ENCODE data around the gene CRTC1.
A peak's percentile ranks its signal among the peaks of the same experiment; 100 is the strongest.
"Not testable (repeated sequence)": the region's sequence is repeated elsewhere in the genome, so short reads cannot be mapped to it uniquely, and the experiment has no call there.

CRTC1 gene

DNA sequence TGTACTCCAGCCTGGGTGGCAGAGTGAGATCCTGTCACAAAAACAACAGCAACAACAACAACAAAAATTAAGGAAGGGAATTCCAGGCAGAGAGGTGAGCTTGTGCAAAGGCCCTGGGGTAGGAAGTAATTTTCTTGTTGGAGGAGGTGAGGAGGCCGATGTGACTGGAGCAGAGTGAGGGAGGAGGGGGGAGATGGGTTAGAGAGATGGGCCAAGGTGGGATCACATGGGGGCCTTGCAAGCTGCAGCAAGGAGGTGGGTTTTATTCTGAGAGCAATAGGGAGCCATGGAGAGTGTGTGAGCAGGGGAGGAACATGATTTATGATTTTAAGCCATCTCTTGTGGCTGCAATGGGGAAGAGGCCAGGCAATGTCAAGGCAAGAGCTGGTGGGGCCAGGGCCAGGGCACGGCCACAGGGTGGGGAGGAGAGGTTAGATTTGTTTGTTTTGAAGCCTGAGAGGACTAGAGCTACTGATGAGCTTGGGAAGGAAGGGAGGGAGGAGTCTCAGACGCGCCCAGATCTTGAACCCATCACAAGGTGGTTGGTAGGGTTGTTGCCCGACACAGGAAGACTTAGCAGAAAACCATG is 120.2 kb downstream of the CRTC1 start:
- DNase-seq: no peak

DNA sequence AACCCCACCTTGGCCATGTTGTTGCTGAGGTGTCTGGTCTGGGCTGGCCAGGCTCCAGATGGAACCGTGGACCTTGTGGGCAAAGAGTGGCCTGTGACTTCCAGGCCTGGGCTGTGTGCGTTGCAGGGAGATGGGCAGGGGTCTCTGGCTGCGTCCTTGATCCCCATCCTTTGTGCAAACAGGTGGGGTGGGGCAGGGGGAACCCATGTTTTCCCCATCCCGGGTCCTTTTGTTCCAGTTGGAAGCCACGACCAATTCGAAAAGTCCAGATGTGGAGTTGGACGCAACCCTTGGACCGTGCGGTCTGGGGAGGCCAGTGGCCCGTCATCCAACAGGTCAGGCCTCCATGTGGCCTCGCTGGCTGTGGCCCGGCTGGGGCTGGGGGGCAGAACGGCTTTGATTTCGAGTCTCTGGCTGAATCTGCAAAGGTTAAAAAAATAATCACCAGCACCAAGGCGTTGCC is 120.7 kb downstream of the CRTC1 start:
- DNase-seq: no peak

DNA sequence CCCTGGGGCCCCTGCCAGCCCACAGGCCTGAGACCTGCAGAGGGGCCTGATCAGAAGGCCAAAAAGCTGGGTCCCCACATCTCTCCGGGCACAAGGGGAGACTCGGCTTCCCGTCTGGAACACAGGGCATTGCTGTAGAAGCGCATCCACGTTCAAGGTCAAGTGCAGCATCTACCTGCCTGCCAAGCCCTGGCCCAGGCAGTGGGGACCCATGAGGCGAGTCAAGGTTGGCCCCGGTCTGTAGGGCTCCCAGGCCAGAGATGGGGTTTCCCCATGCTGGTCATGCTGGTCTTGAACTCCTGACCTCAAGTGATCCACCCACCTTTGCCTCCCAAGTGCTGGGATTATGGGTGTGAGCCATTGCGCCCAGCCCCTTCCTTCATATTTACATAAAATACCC is 121.2 kb downstream of the CRTC1 start:
- DNase-seq: no peak

DNA sequence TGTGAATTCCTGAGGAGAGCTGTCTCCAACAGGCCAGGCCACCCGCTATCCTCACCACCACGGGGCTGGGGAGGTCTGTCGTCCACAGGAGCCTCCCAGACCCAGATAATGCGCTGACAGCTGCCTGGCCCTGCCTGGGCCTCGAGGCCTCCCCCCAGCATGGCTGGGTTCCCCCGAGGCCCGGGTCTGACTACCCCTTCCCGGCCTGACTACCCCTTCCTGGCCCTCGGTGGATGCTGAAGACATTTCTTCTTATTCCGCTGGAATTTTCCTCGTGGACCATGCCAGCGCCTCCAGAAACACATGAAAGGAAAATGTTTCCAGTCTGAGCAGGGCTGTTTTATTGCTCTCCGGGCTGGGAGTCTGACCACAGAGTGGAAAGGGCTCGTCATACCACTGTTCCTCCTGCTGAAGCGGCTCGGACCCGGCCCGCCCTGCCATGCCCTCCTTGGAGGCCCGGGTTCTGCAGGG is 124.4 kb downstream of the CRTC1 start:
- DNase-seq: no peak

DNA sequence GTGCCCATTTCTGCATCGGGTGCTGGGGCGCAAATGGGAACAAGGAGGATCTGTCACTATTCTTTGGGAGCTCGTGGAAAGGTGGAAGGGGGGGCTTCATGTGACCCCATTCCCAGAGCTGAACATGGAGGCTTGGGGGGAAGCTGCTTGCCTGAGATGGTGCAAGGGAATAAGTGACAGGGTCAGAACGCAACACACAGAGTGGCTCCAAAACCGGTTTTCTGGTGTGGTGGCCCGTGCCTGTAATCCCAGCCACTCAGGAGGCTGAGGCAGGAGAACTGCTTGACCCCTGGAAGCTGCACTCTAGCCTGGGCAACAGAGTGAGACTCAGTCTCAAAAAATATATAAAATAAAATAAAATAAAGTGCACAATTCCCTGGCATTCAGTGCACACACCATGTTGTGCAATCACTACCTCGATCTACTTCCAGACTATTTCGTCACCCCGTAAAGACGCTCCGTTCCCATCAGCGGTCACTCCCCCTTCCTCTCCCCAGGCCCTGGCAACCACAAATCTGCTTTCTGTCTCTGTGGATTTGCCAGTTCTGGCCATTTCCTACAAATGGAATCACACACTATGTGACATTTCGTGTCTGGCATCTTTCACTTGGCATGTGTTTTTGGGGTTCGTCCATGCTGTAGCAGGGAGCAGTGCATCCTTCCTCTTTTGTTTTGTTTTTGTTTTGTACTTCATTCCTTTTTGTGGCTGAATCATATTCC is 125.8 kb downstream of the CRTC1 start:
- peak in 5 of 14 donors; percentile 7 to 76 (median 21) for DNase-seq

DNA sequence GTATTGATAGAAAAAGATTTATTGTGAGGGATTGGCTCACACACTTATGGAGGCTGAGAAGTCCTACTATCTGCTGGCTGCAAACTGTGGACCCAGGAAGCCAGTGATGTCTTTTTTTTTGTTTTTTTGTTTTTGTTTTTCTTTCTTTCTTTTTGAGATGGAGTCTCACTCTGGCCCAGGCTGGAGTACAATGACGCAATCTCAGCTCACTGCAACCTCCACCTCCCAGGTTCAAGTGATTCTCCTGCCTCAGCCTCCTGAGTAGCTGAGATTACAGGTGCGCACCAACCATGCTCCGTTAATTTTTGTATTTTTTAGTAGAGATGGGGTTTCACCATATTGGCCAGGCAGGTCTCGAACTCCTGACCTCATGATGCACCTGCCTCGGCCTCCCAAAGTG is 128.2 kb downstream of the CRTC1 start:
- DNase-seq: not testable (repeated sequence)

DNA sequence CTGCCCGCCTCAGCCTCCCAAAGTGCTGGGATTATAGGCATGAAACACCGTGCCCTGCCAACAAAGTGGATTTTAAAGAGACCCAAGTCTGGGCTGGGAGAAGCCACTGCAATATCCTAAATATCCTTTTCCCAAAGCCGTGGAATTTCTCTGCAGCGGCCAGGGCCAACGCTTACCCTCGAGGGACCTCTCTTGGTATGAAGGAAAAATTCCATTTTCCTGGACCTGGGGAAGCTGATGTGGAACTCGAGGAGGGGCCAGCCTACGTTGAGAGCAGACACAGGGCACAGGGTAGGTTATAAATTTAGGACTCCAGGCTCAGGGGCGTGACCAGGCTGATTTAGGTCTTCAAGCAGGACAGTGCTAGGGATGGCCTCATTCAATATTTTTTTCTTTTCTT is 130.6 kb downstream of the CRTC1 start:
- DNase-seq: no peak

DNA sequence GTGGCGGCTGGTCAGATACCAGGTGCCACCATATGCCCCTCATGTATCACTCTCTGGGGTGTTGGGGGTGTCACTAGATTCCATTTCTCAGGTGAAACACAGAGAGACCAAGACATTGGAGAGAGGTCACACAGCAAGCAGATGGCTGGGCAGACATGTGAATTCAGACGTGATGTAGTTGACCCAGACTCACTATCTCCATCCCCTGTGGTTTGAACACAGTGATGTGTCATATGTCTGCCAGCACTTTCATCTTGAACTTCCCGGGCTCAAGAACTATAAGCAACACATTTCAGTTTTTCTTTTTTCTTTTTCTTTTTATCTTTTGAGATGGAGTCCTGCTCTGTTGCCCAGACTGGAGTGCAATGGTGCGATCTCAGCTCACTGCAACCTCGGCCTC is 132.2 kb downstream of the CRTC1 start:
- no peak for DNase-seq

DNA sequence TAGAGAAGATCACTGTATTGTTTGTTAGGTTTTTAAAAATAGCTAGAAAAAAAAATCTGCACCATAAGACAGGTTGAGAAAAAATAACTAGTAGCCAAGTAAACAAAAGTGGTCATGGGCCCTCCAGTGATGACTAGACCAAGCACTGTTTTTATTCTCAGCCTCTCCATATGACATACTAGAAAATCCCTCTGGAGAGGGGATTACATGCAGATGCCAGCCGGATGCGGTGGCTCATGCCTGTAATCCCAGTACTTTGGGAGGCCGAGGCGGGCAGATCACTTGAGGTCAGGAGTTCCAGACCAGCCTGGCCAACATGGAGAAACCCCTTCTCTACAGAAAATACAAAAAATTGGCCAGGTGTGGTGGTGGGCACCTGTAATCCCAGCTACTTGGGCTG is 133.2 kb downstream of the CRTC1 start:
- not testable (repeated sequence) for DNase-seq

DNA sequence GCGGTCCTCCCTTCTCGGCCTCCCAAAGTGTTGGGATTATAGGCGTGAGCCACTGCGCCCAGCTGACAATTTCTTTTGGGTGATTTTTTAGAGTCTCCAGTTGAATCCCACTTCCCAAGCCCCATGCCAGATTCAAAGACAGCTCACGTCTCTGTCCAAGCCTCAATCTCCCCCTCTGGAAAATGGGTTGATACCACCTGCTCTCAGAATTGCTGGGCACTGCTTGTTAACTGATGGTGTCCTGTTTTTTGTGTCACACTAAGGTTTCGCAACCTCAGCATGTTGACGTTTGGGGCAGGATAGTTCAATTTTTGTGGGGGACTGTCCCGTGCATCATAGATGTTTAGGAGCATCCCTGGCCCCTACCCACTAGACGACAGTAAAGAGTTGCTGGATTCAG is 134.1 kb downstream of the CRTC1 start:
- DNase-seq: no peak

DNA sequence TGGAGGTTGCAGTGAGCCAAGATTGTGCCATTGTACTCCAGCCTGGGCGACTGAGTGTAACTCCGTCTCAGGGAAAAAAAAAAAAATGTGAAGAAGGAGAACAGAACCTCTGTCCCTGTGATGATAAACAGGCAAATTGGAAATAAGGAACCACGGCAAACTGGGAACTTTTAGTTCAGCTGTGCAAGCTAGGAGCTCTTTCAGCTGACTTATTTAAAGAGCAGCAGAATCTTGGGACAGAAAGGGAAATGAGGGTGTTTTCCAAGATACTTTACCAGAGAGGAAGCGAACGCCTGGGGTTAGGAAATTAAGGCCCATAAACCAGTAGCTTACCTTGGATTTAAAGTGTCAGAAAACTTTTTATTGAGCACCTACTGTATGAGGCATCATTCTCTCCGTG is 145.3 kb downstream of the CRTC1 start:
- no peak for DNase-seq

DNA sequence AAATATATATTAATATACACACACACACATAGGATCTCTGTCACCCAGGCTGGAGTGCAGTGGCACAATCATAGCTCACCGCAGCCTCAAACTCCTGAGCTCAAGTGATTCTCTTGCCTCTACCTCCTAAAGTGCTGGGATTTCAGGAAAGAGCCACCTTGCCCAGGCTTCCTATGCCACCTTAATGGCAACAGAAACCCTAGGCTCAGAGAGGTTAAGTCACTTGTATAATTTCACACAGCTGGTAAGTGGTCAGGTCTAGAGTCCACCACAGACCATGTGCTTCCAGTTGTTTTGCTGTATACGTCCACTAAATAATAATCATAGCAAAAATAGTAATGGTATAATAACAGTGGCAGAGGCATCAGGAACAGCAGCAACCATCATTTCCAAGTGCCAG is 147.0 kb downstream of the CRTC1 start:
- no peak for DNase-seq

DNA sequence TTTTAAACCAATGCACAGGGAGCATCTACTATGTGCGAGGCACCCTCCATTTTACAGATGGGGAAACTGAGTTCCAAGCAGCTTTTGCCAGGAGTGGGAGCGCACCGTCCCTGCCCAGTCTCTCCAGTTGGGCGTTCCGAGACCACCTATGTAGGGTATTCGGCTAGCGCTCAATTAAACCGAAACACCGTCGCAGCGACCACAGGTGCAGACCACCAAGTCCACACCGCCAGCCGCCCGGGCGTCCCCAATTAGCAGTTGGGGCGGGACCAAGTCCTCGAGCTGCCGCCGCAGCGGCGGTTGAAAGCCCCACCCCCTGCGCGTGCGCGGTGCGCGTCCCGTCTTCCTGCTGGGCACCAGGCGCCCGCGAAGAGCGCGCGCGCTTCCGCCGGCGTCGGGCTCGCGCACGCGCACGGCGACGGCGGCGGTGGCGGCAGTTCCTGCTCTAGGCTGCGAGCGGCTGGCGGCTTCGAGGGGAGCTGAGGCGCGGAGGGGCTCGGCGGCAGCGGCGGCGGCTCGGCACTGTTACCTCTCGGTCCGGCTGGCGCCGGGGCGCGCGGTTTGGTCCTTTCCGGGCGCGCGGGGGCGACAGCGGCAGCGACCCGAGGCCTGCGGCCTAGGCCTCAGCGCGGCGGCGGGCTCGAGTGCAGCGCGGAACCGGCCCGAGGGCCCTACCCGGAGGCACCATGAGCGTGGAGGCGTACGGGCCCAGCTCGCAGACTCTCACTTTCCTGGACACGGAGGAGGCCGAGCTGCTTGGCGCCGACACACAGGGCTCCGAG is 148.2 kb downstream of the CRTC1 start, which contains the start of gene UPF1:
Gene UPF1, plus strand, starts transcription at position 436 of the 782 bp plus-strand sequence. Its CDS starts 251 bp downstream, at position 687.
- peak; percentile 20 to 95 (median 80) for DNase-seq
